Measurements from ENCODE around the gene HSPBAP1.

Gene HSPBAP1

DNA sequence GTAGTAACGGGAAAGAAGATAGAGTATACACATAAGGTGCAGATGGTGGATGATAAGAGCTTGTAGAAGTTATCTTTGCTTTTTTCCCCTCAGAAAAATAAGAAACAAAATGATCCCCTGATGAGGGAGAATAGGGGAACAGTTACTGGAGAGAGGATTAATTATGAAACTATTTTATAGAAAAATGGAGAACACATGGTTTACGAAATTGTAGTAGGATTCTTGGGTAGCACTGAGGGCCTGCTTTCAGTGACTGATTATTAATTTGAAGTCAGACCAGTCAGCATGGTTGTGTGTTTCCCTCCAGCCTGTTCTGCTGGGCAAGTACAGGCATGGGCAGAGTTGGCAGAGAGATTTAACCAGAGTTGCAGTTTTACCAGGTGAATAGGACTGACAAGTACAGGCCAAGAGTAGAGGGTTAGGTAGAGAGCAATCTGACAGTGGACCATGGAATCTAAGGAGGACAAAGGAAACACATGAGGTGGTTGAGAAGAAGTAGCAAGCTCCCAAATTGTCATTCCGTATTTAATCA, 7.1 kb upstream of the HSPBAP1 start:
- Mint-ChIP-seq H3K36me3 (ENCODE audit: low read depth) (peaks cover 30% of the 10 kb centered on the region), H3K9me3 (peaks cover 4% of the 10 kb centered on the region), H3K27me3 (ENCODE audit: low read depth, poor library complexity) (no peaks in the 10 kb centered on the region), H3K4me1 (peaks cover 13% of the 10 kb centered on the region), H3K4me3 (no peak overlapping the region), H3K27ac (no peak overlapping the region)
- DNase-seq: no peak
- no peak for TF ChIP-seq CTCF (IDR thresholded peaks at IDR 0.05)

DNA sequence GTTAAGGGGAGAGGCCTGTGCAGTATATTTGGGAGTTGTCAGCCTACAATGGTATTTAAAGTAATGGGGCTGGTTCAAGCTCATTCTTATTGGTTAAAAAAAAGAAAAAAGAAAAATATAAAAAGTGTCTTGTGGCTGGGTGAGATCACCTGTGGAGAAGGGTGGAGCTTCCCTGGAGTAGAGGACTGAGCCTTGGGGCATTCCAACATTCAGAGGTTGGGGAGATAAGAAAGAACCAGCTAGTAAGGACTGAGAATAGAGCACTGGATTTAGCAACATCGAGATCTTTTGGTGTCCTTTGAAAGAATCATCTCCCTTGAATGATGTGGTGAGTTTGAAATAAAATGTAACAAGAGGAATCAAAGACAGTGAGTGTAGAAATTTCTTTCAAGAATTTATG, 6.4 kb upstream of the HSPBAP1 start:
- no peak overlapping the region for H3K27ac Mint-ChIP-seq
- DNase-seq: no peak
- H3K4me3 Mint-ChIP-seq: no peak overlapping the region
- no peaks in the 10 kb centered on the region for H3K27me3 Mint-ChIP-seq (ENCODE audit: low read depth, poor library complexity)
- peaks cover 30% of the 10 kb centered on the region for H3K36me3 Mint-ChIP-seq (ENCODE audit: low read depth)
- TF ChIP-seq CTCF (IDR thresholded peaks at IDR 0.05): no peak
- H3K4me1 Mint-ChIP-seq: peaks cover 17% of the 10 kb centered on the region
- peaks cover 4% of the 10 kb centered on the region for H3K9me3 Mint-ChIP-seq

- H3K4me3 Mint-ChIP-seq: no peak overlapping the region
- H3K36me3 Mint-ChIP-seq (ENCODE audit: low read depth): peaks cover 30% of the 10 kb centered on the region
- DNase-seq: no peak
- H3K4me1 Mint-ChIP-seq: peaks cover 22% of the 10 kb centered on the region
- no peak for TF ChIP-seq CTCF (IDR thresholded peaks at IDR 0.05)
- peaks cover 4% of the 10 kb centered on the region for H3K9me3 Mint-ChIP-seq
- no peak overlapping the region for H3K27ac Mint-ChIP-seq
- H3K27me3 Mint-ChIP-seq (ENCODE audit: low read depth, poor library complexity): no peaks in the 10 kb centered on the region
These were observed 5.7 kb upstream of the HSPBAP1 start for GRCh38 chr3:122799322-122799721.

DNA sequence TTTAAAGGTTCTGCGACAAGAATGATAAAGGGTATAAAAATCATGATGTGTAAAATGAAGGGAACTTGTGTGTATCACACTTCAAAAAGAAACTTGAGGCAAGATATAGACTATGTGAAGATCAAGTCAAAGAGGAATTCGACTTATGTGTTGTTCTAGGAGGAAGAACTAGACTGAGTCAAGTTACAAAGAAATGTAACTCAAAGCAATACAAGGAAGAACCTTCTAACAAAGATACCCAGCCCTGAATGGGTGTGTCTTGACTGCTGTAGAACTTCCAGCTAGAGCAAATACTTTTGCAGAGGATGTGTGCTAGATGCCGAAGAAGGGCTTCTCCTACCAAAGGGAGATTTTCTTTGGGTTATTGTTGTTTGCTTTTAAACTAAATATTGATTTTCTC, 3.7 kb upstream of the HSPBAP1 start:
- peaks cover 4% of the 10 kb centered on the region for H3K9me3 Mint-ChIP-seq
- no peaks in the 10 kb centered on the region for H3K27me3 Mint-ChIP-seq (ENCODE audit: low read depth, poor library complexity)
- TF ChIP-seq CTCF (IDR thresholded peaks at IDR 0.05): no peak
- no peak overlapping the region for H3K4me3 Mint-ChIP-seq
- H3K36me3 Mint-ChIP-seq (ENCODE audit: low read depth): peaks cover 11% of the 10 kb centered on the region
- no peak for DNase-seq
- no peak overlapping the region for H3K27ac Mint-ChIP-seq
- H3K4me1 Mint-ChIP-seq: peaks cover 28% of the 10 kb centered on the region

DNA sequence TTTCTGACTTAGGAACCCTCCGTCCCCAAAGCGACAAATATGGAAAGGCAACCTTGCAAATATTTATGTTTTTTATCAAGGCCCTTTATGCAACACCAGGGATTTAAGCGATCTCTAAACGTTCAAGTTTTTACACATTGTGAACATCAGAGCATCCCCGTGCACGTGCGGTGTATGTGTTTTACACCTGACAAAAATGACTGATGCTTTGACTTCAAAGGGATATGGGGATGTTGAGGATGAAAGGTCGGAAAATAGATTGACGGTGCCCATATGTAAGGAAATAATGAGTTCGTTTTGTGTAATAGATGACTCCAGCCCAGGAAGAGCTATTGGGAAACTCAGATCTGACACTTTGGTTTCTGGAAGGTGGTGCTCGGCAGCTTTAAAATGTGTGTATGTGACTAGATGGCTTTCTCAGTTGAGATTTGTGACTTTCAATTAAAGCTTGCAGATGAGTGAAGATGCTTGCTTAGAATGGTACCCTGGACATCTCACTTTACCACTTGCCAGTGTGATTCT, 2.1 kb upstream of the HSPBAP1 start:
- no peaks in the 10 kb centered on the region for H3K27me3 Mint-ChIP-seq (ENCODE audit: low read depth, poor library complexity)
- H3K4me3 Mint-ChIP-seq: peak overlapping the region; percentile 80
- H3K36me3 Mint-ChIP-seq (ENCODE audit: low read depth): peaks cover 10% of the 10 kb centered on the region
- no peak for TF ChIP-seq CTCF (IDR thresholded peaks at IDR 0.05)
- peaks cover 28% of the 10 kb centered on the region for H3K4me1 Mint-ChIP-seq
- H3K9me3 Mint-ChIP-seq: peaks cover 4% of the 10 kb centered on the region
- no peak for DNase-seq
- peak overlapping the region; percentile 49 for H3K27ac Mint-ChIP-seq
